Prostate gland (tissue), 2 donors: ENCODE results near the gene RDH16. TPM values are rescaled to one million over a fixed set of nuclear protein-coding genes. Genes with fewer than 3 reads are reported as not detected.

Experiments
- DNase-seq: peaks from one replicate; pipeline ENCODE4 v3.0.0-alpha.2; 2019; ENCODE audit warnings: low spot score
- H3K27ac ChIP-seq, 2 donors: fragments of 200-600 bp; sonication (generic); 2 replicates each; pipeline ENCODE4 v1.5.1; 2017 to 2019
- H3K27me3 ChIP-seq: fragments of 200-600 bp; sonication (generic); replicated peaks from 2 replicates; pipeline ENCODE4 v1.5.1; 2019; ENCODE audit not compliant: insufficient read depth
- H3K36me3 ChIP-seq, 2 donors: fragments of 200-600 bp; sonication (generic); 1 replicate in 1 of 2; 2 replicates in 1 of 2; pipeline versions ENCODE4 v1.5.1 to v1.8.1; 2017 to 2019
- H3K4me1 ChIP-seq: fragments of 200-600 bp; sonication (generic); replicated peaks from 2 replicates; pipeline ENCODE4 v1.5.1; 2019
- H3K4me3 ChIP-seq, 2 donors: fragments of 200-600 bp; sonication (generic); 2 replicates each; pipeline ENCODE4 v1.5.1; 2017 to 2019
- H3K9me3 ChIP-seq: fragments of 200-600 bp; sonication (generic); 2 replicates; pipeline ENCODE4 v1.5.1; 2017
- POLR2A ChIP-seq: fragments of 450-650 bp; IDR thresholded peaks from one replicate; pipeline ENCODE4 v1.6.1; 2016; ENCODE audit warnings: antibody characterized with exemption, mild to moderate bottlenecking
- POLR2AphosphoS5 ChIP-seq: sonication (generic); formaldehyde crosslinking; IDR thresholded peaks from one replicate; pipeline ENCODE4 v1.6.1; 2017; ENCODE audit warnings: antibody characterized with exemption
- WGBS: methylation state at CpG from one replicate; pipeline ENCODE4 v1.1.5; 2018; 5-methylcytosine and 5-hydroxymethylcytosine counted together
- intact Hi-C: fragments of 100-400 bp; cut with DNase I; formaldehyde crosslinking; loops from one replicate; pipeline ENCODE4 v1.14.2; 2022
- total RNA-seq, 2 donors: library from RNA; depleted of rRNA; stranded (reverse); fragments of >200 nt; gene quantifications; one replicate each; pipeline ENCODE4 v1.1.0, GENCODE V29; 2016
- TF ChIP-seq, protein P1 (sequence below), 4 experiments: fragments of 200-600 bp in 2 of 4; fragments of 450-650 bp in 2 of 4; sonication (generic) in 2 of 4; IDR thresholded peaks; 1 replicate in 3 of 4; 2 replicates in 1 of 4; pipeline ENCODE4 v1.5.1; 2016 to 2019; ENCODE audit warnings: antibody characterized with exemption in 4 of 4, mild to moderate bottlenecking in 2 of 4, moderate library complexity in 2 of 4

Gene RDH16
- total RNA-seq, 2 donors from 2014 or later = 4.4 to 7.8 TPM

DNA sequence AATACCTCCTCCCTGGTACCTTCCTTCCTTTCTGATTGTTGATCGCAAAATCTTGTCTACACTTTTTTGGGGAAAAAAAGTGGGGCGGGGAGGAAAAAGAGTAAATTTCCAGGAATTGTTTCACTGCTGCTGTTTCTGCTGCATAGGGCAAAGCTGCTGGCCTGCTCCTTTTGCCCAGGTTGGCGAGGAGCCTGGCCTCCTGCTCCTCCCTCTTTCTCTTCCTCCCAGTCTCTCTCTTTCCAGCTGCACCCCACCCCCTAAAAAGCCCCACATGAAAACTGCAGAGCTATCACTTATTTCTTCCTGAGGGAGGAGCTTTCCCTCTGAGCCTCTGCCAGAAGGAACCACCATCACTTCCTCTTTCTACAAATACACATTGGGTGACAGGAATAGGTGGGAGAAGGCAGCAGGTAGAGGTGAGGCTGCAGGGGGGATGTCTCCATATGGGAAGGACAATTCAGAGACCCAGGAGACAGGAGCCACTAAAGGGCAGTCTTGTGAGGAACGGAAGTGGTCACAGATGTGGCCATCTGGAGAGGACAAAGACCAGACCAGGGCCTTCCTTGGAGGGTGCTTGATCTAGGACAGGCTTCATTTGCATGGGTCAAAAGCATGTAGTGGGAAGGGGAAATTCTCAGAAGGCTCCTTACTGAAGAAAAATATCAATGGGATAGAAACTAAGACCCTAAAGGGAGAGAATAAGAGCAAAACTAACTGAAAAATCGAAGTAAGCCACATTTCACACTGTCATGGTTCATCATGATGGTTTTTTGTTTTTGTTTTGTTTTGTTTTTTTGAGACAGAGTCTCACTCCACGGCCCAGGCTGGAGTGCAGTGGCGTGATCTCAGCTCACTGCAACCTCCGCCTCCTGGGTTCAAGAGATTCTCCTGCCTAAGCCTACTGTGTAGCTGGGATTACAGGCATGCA is 34.2 kb upstream of the RDH16 start:
- DNase-seq = no peak
- WGBS = 71% methylated on average over 8 of the region's 8 CpGs
- intact Hi-C loops = no loop called here
- Histone ChIP-seq H3K27ac (peak overlapping the region in 1 of 2 donors; percentile 42), H3K27me3 (no peaks in the 10 kb centered on the region), H3K9me3 (no peaks in the 10 kb centered on the region), H3K4me1 (no peaks in the 10 kb centered on the region), H3K4me3 (no peak overlapping the region), H3K36me3 (no peaks in the 10 kb centered on the region)
- TF ChIP-seq POLR2AphosphoS5 = no peak
- TF ChIP-seq, protein P1, sequence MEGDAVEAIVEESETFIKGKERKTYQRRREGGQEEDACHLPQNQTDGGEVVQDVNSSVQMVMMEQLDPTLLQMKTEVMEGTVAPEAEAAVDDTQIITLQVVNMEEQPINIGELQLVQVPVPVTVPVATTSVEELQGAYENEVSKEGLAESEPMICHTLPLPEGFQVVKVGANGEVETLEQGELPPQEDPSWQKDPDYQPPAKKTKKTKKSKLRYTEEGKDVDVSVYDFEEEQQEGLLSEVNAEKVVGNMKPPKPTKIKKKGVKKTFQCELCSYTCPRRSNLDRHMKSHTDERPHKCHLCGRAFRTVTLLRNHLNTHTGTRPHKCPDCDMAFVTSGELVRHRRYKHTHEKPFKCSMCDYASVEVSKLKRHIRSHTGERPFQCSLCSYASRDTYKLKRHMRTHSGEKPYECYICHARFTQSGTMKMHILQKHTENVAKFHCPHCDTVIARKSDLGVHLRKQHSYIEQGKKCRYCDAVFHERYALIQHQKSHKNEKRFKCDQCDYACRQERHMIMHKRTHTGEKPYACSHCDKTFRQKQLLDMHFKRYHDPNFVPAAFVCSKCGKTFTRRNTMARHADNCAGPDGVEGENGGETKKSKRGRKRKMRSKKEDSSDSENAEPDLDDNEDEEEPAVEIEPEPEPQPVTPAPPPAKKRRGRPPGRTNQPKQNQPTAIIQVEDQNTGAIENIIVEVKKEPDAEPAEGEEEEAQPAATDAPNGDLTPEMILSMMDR (IDR thresholded peaks at IDR 0.05) = no peak
- TF ChIP-seq POLR2A = no peak

GRCh38 chr12:56990648-56991318 is 33.4 kb upstream of the RDH16 start:
- H3K4me1 ChIP-seq = no peaks in the 10 kb centered on the region
- no peak for DNase-seq
- no peaks in the 10 kb centered on the region for H3K9me3 ChIP-seq
- H3K4me3 ChIP-seq = no peak overlapping the region
- TF ChIP-seq POLR2AphosphoS5 (no peak), POLR2A (no peak)
- TF ChIP-seq, protein P1 (IDR thresholded peaks at IDR 0.05) = no peak
- 51% methylated on average over 7 of the region's 7 CpGs for WGBS
- no peaks in the 10 kb centered on the region for H3K36me3 ChIP-seq
- intact Hi-C loops = no loop called here
- H3K27ac ChIP-seq = peak overlapping the region in 1 of 2 donors; percentile 42
- no peaks in the 10 kb centered on the region for H3K27me3 ChIP-seq

- Histone ChIP-seq H3K9me3 (no peaks in the 10 kb centered on the region), H3K4me3 (no peak overlapping the region), H3K27ac (no peak overlapping the region), H3K36me3 (no peaks in the 10 kb centered on the region), H3K4me1 (no peaks in the 10 kb centered on the region), H3K27me3 (no peaks in the 10 kb centered on the region)
- 69% methylated on average over 7 of the region's 7 CpGs for WGBS
- intact Hi-C loops = no loop called here
- no peak for DNase-seq
- TF ChIP-seq POLR2AphosphoS5 = no peak
- TF ChIP-seq, protein P1 (IDR thresholded peaks at IDR 0.05) = no peak
- no peak for TF ChIP-seq POLR2A
These were observed 32.6 kb upstream of the RDH16 start for GRCh38 chr12:56989861-56990610.

GRCh38 chr12:56988207-56988739 is 30.9 kb upstream of the RDH16 start:
- TF ChIP-seq POLR2A (no peak), POLR2AphosphoS5 (no peak)
- TF ChIP-seq, protein P1 (IDR thresholded peaks at IDR 0.05) = no peak
- H3K27me3 ChIP-seq = no peaks in the 10 kb centered on the region
- H3K36me3 ChIP-seq = no peaks in the 10 kb centered on the region
- H3K9me3 ChIP-seq = no peaks in the 10 kb centered on the region
- intact Hi-C loops = no loop called here
- no peak for DNase-seq
- no peaks in the 10 kb centered on the region for H3K4me1 ChIP-seq
- no peak overlapping the region for H3K27ac ChIP-seq
- 70% methylated on average over 5 of the region's 5 CpGs for WGBS
- H3K4me3 ChIP-seq = no peak overlapping the region
